Naive thymus-derived CD4-positive, alpha-beta T cell (primary cell): ENCODE results near the gene CD58. TPM values are rescaled to one million over a fixed set of nuclear protein-coding genes. Genes with fewer than 3 reads are reported as not detected.
A peak's percentile ranks its signal among the peaks of the same experiment; 100 is the strongest.

ENCODE experiments used
- ATAC-seq: fragments of 150-1000 bp; cut with Tn5 transposase; 2 replicates; pipeline ENCODE4 v1.10.0; 2021; ENCODE audit warnings: mild to moderate bottlenecking, moderate library complexity
- CTCF ChIA-PET: fragments of 350-600 bp; sonication (Branson Sonifier 250); formaldehyde crosslinking; loops from one replicate; lab custom pipeline; 2021; ENCODE audit warnings: antibody characterized with exemption; lab: Charles Lee
- POLR2A ChIA-PET: fragments of 350-600 bp; sonication (Branson Sonifier 250); formaldehyde crosslinking; loops from one replicate; lab custom pipeline; 2021; ENCODE audit warnings: antibody characterized with exemption, inconsistent platforms; lab: Charles Lee
- DNase-seq, 9 donors: peaks; one replicate each; pipeline versions ENCODE4 v3.0.0 to v3.0.0-alpha.2; 2020 to 2022; ENCODE audit warnings: mixed read lengths in 1 of 9
- H3K27ac ChIP-seq: one replicate; pipeline ENCODE4 v1.7.0; 2013; ENCODE audit warnings: mild to moderate bottlenecking, low read depth, low read length, moderate library complexity
- H3K27me3 ChIP-seq, 2 donors: one replicate each; pipeline ENCODE4 v1.7.0; 2013; ENCODE audit warnings: low read length in 2 of 2, mild to moderate bottlenecking in 2 of 2, moderate library complexity in 2 of 2; ENCODE audit not compliant: control insufficient read depth in 2 of 2, insufficient read depth in 2 of 2
- H3K36me3 ChIP-seq, 3 experiments: 1 replicate in 2 of 3; 2 replicates in 1 of 3; pipeline ENCODE4 v1.7.0; 2013; ENCODE audit warnings: low read length in 3 of 3, mild to moderate bottlenecking in 3 of 3, moderate library complexity in 1 of 3; ENCODE audit not compliant: insufficient read depth in 3 of 3, control insufficient read depth in 2 of 3
- H3K4me1 ChIP-seq, 2 donors: one replicate each; pipeline ENCODE4 v1.7.0; 2013; ENCODE audit warnings: low read length in 2 of 2, mild to moderate bottlenecking in 2 of 2, moderate library complexity in 1 of 2; ENCODE audit not compliant: control insufficient read depth in 2 of 2, insufficient read depth in 2 of 2
- H3K4me3 ChIP-seq: 2 replicates; pipeline ENCODE4 v1.7.0; 2013; ENCODE audit warnings: mild to moderate bottlenecking, low read length
- H3K9me3 ChIP-seq, 3 experiments: 1 replicate in 2 of 3; 2 replicates in 1 of 3; pipeline ENCODE4 v1.7.0; 2013; ENCODE audit warnings: low read length in 3 of 3; ENCODE audit not compliant: control insufficient read depth in 2 of 3
- H3K27ac Mint-ChIP-seq, 9 donors: one replicate each; pipeline ENCODE4 v1.8.0; 2020 to 2022; ENCODE audit warnings: mixed read lengths in 9 of 9, mild to moderate bottlenecking in 8 of 9, moderate library complexity in 5 of 9, inconsistent platforms in 2 of 9
- H3K27me3 Mint-ChIP-seq, 5 donors: one replicate each; pipeline ENCODE4 v1.8.0; 2021 to 2022; ENCODE audit warnings: mixed read lengths in 5 of 5, mild to moderate bottlenecking in 1 of 5
- H3K36me3 Mint-ChIP-seq, 5 donors: one replicate each; pipeline ENCODE4 v1.8.0; 2020 to 2022; ENCODE audit warnings: mixed read lengths in 5 of 5, mild to moderate bottlenecking in 3 of 5, inconsistent platforms in 1 of 5
- H3K4me1 Mint-ChIP-seq, 7 donors: one replicate each; pipeline ENCODE4 v1.8.0; 2020 to 2022; ENCODE audit warnings: mixed read lengths in 7 of 7, mild to moderate bottlenecking in 3 of 7, inconsistent platforms in 1 of 7
- H3K4me3 Mint-ChIP-seq, 10 donors: one replicate each; pipeline ENCODE4 v1.8.0; 2020 to 2022; ENCODE audit warnings: mild to moderate bottlenecking in 10 of 10, mixed read lengths in 10 of 10, moderate library complexity in 6 of 10, inconsistent platforms in 2 of 10
- H3K9me3 Mint-ChIP-seq, 11 donors: one replicate each; pipeline ENCODE4 v1.8.0; 2020 to 2022; ENCODE audit warnings: mixed read lengths in 11 of 11, mild to moderate bottlenecking in 4 of 11, inconsistent platforms in 1 of 11, moderate library complexity in 1 of 11
- intact Hi-C, 2 donors: fragments of 100-400 bp; cut with micrococcal nuclease; formaldehyde crosslinking; loops; one replicate each; pipeline ENCODE4 v1.15.1; 2023
- polyA plus RNA-seq, 2 donors: library from polyadenylated mRNA; unstranded; fragments of 300-500 nt; fragmentation: Illumina TruSeq; gene quantifications; one replicate each; pipeline ENCODE4 v1.2.3, GENCODE V29; 2021
- total RNA-seq, 6 experiments: library from RNA in 5 of 6; stranded (reverse) in 5 of 6; gene quantifications; 1 replicate in 5 of 6; 2 replicates in 1 of 6; pipeline ENCODE4 v1.2.3 and lab custom pipeline; 2021 to 2026

CD58 gene
- total and polyA plus RNA-seq, 7 experiments from 2014 or later = 1.3 to 35.0 (median 4.0) TPM

GRCh38 chr1:116510361-116510760 lies 60.5 kb downstream of the CD58 start:
- intact Hi-C loops = no loop called here
- H3K4me1 Mint-ChIP-seq = peaks cover 29 to 79% (median 37%) of the 10 kb centered on the region in 7 donors
- peak overlapping the region in 1 of 9 donors; percentile 78 for H3K27ac Mint-ChIP-seq
- H3K36me3 Mint-ChIP-seq = peaks cover 0 to 39% (median 0%) of the 10 kb centered on the region in 5 donors
- peaks cover 0 to 5% (median 0%) of the 10 kb centered on the region in 11 donors for H3K9me3 Mint-ChIP-seq
- no peaks in the 10 kb centered on the region for H3K27me3 ChIP-seq
- H3K9me3 ChIP-seq = no peaks in the 10 kb centered on the region
- H3K4me1 ChIP-seq = peaks cover 24 to 62% of the 10 kb centered on the region in 2 donors
- H3K4me3 ChIP-seq = no peak overlapping the region
- no peaks in the 10 kb centered on the region for H3K36me3 ChIP-seq
- CTCF ChIA-PET = no interaction called here
- POLR2A ChIA-PET = no interaction called here
- no peaks in the 10 kb centered on the region for H3K27me3 Mint-ChIP-seq
- no peak overlapping the region for H3K27ac ChIP-seq
- no peak overlapping the region for H3K4me3 Mint-ChIP-seq
- ATAC-seq (no peak), DNase-seq (no peak)

- Mint-ChIP-seq H3K9me3 (peaks cover 0 to 5% (median 0%) of the 10 kb centered on the region in 11 donors), H3K36me3 (peaks cover 0 to 38% (median 0%) of the 10 kb centered on the region in 5 donors), H3K27ac (peak overlapping the region in 1 of 9 donors; percentile 90), H3K27me3 (no peaks in the 10 kb centered on the region), H3K4me1 (peaks cover 18 to 81% (median 35%) of the 10 kb centered on the region in 7 donors), H3K4me3 (peak overlapping the region in 1 of 10 donors; percentile 59)
- ATAC-seq (peak; percentile 40), DNase-seq (peak in 1 of 9 donors; percentile 41)
- ChIA-PET CTCF (interaction anchor here (0.9 kb wide), 1 partner anchor 24 kb away, joined by 3 read pairs; no protein-coding TSS in a partner anchor), POLR2A (no interaction called here)
- peaks cover 23 to 60% of the 10 kb centered on the region in 2 donors for H3K4me1 ChIP-seq
- H3K27me3 ChIP-seq = no peaks in the 10 kb centered on the region
- no peaks in the 10 kb centered on the region for H3K9me3 ChIP-seq
- H3K4me3 ChIP-seq = no peak overlapping the region
- H3K27ac ChIP-seq = no peak overlapping the region
- intact Hi-C loops = loop anchor here (2.0 to 10.0 kb wide), 7 partner anchors 46 to 1096 kb away; partner anchors contain the start of genes TENT5C (in 1 of the 2) and VANGL1 (in 1 of the 2)
- no peaks in the 10 kb centered on the region for H3K36me3 ChIP-seq
Observed at GRCh38 chr1:116508984-116509980, 61.5 kb downstream of the CD58 start.

- Histone ChIP-seq H3K4me1 (peaks cover 23 to 60% of the 10 kb centered on the region in 2 donors), H3K9me3 (no peaks in the 10 kb centered on the region), H3K36me3 (no peaks in the 10 kb centered on the region), H3K27ac (no peak overlapping the region), H3K4me3 (no peak overlapping the region), H3K27me3 (no peaks in the 10 kb centered on the region)
- H3K36me3 Mint-ChIP-seq = peaks cover 0 to 41% (median 0%) of the 10 kb centered on the region in 5 donors
- peak overlapping the region in 1 of 10 donors; percentile 59 for H3K4me3 Mint-ChIP-seq
- DNase-seq (no peak), ATAC-seq (no peak)
- H3K27ac Mint-ChIP-seq = peak overlapping the region in 1 of 9 donors; percentile 90
- POLR2A ChIA-PET = no interaction called here
- peaks cover 0 to 7% (median 0%) of the 10 kb centered on the region in 11 donors for H3K9me3 Mint-ChIP-seq
- CTCF ChIA-PET = interaction anchor here (0.9 kb wide), 1 partner anchor 23 kb away, joined by 3 read pairs; no protein-coding TSS in a partner anchor
- intact Hi-C loops = loop anchor here (2.0 to 10.0 kb wide), 7 partner anchors 46 to 1096 kb away; partner anchors contain the start of genes TENT5C (in 1 of the 2) and VANGL1 (in 1 of the 2)
- H3K27me3 Mint-ChIP-seq = no peaks in the 10 kb centered on the region
- H3K4me1 Mint-ChIP-seq = peaks cover 25 to 83% (median 38%) of the 10 kb centered on the region in 7 donors
Observed at GRCh38 chr1:116508085-116508983, 62.5 kb downstream of the CD58 start.

- no peaks in the 10 kb centered on the region for H3K36me3 ChIP-seq
- peaks cover 0 to 38% (median 0%) of the 10 kb centered on the region in 5 donors for H3K36me3 Mint-ChIP-seq
- H3K4me3 Mint-ChIP-seq = no peak overlapping the region
- no peak overlapping the region for H3K4me3 ChIP-seq
- H3K27ac ChIP-seq = no peak overlapping the region
- no peaks in the 10 kb centered on the region for H3K27me3 Mint-ChIP-seq
- no peak for DNase-seq
- peaks cover 20 to 63% of the 10 kb centered on the region in 2 donors for H3K4me1 ChIP-seq
- peak overlapping the region in 1 of 9 donors; percentile 90 for H3K27ac Mint-ChIP-seq
- intact Hi-C loops = loop anchor here (2.0 to 10.0 kb wide), 7 partner anchors 47 to 1097 kb away; partner anchors contain the start of genes TENT5C (in 1 of the 2) and VANGL1 (in 1 of the 2)
- ATAC-seq = no peak
- ChIA-PET CTCF (no interaction called here), POLR2A (no interaction called here)
- H3K27me3 ChIP-seq = no peaks in the 10 kb centered on the region
- peaks cover 0 to 7% (median 0%) of the 10 kb centered on the region in 11 donors for H3K9me3 Mint-ChIP-seq
- no peaks in the 10 kb centered on the region for H3K9me3 ChIP-seq
- peaks cover 24 to 83% (median 38%) of the 10 kb centered on the region in 7 donors for H3K4me1 Mint-ChIP-seq
Observed at GRCh38 chr1:116507631-116508030, 63.2 kb downstream of the CD58 start.

- ChIA-PET POLR2A (interaction anchor here (0.6 to 2.4 kb wide), 2 partner anchors 9 to 34 kb away, joined by 3 to 16 read pairs; no protein-coding TSS in a partner anchor), CTCF (no interaction called here)
- H3K36me3 ChIP-seq = no peaks in the 10 kb centered on the region
- Mint-ChIP-seq H3K9me3 (peaks cover 0 to 2% (median 0%) of the 10 kb centered on the region in 11 donors), H3K27me3 (no peaks in the 10 kb centered on the region), H3K4me3 (no peak overlapping the region), H3K27ac (peak overlapping the region in 1 of 9 donors; percentile 49), H3K36me3 (peaks cover 0 to 36% (median 0%) of the 10 kb centered on the region in 5 donors), H3K4me1 (peaks cover 25 to 85% (median 34%) of the 10 kb centered on the region in 7 donors)
- no peak overlapping the region for H3K27ac ChIP-seq
- H3K4me1 ChIP-seq = peaks cover 20 to 58% of the 10 kb centered on the region in 2 donors
- intact Hi-C loops = loop anchor here (5.0 to 10.0 kb wide), 6 partner anchors 258 to 1098 kb away; partner anchors contain the start of genes TENT5C (in 1 of the 2) and VANGL1 (in 1 of the 2)
- H3K27me3 ChIP-seq = no peaks in the 10 kb centered on the region
- ATAC-seq = no peak
- DNase-seq = no peak
- no peak overlapping the region for H3K4me3 ChIP-seq
- no peaks in the 10 kb centered on the region for H3K9me3 ChIP-seq
Observed at GRCh38 chr1:116506132-116507004, 64.5 kb downstream of the CD58 start.
